Left ventricle myocardium inferior (tissue), 1 donor: ENCODE measurements around the gene PRDM16. TPM values are rescaled to one million over a fixed set of nuclear protein-coding genes. Genes with fewer than 3 reads are reported as not detected.

ENCODE experiments used
- DNase-seq: peaks from one replicate; pipeline ENCODE4 v3.0.0-alpha.2; 2020
- H3K27ac ChIP-seq: fragments of 200-600 bp; replicated peaks from 2 replicates; pipeline ENCODE4 v1.8.0; 2021
- H3K27me3 ChIP-seq: fragments of 200-600 bp; 2 replicates; pipeline ENCODE4 v1.8.0; 2021; ENCODE audit warnings: low read depth
- H3K36me3 ChIP-seq: fragments of 200-600 bp; 2 replicates; pipeline ENCODE4 v1.8.0; 2021
- H3K4me1 ChIP-seq: fragments of 200-600 bp; 2 replicates; pipeline ENCODE4 v1.8.0; 2021
- H3K4me3 ChIP-seq: fragments of 200-600 bp; 2 replicates; pipeline ENCODE4 v1.8.0; 2021; ENCODE audit warnings: mild to moderate bottlenecking, moderate library complexity
- H3K9me3 ChIP-seq: fragments of 200-600 bp; replicated peaks from 2 replicates; pipeline ENCODE4 v1.8.0; 2021
- intact Hi-C: fragments of 100-400 bp; cut with micrococcal nuclease; formaldehyde crosslinking; loops from one replicate; pipeline ENCODE4 v1.11.0; 2022
- total RNA-seq: library from RNA; stranded (reverse); fragmentation: NEBNext Ultra II Directional; extraction: Animal tissue kit (Norgen Biotek cat#: 25700); gene quantifications from one replicate; pipeline ENCODE4 v1.2.1, GENCODE V29; 2021
- TF ChIP-seq, protein P1 (sequence below): fragments of 200-600 bp; IDR thresholded peaks from 2 replicates; pipeline ENCODE4 v1.8.0; 2021; ENCODE audit warnings: antibody characterized with exemption, mild to moderate bottlenecking, borderline replicate concordance
- donor health status: DM: no; HTN: yes; CAD: no; lungs with severe emphysema.

Gene PRDM16
- total RNA-seq, 1 donor from 2014 or later, result 16.6 TPM

DNA sequence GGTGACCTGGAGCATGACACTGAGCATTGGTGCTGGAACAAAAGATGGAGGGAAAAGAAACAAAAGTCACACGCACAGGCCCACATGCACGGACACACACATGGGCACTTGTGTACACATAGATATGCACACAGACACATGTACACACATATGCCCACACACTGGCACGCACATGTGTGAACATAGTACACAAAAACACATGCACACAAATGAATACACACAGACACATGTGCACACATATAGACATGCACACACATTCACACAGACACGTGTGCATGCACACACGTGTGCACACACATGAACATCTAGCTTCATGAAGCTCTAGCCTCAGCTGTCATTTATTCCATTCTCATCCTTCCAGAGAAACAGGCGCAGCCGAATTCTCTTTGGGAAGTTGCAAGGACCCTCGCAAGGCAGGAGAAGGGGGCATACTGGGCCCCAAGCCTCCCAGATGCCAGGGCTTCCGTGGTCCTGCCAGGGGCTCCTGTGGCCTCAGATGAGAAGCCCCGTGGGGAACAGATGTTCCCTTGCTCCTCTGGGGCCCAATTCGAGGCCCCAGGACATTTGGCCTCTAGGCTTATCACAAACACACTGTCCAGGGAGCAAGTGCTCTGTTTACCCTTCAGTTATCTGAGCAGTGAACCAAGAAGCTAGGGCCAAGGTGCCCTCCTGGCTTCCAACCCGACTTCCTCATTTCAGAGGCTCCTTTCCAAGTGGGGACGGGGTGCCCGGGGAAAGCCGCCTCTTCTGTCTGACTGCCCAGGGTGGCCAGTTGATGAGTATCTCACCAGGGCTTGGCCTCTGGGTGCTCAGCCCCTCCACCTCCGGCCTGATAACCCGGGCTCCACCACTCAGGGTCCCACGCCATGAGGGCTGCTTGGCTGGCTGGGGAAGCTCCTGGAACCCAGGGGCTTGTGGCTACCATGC, 269.1 kb downstream of the PRDM16 start:
- no peak for DNase-seq
- intact Hi-C loops, result no loop called here
- H3K27me3 ChIP-seq, result peaks cover 15% of the 10 kb centered on the region

DNA sequence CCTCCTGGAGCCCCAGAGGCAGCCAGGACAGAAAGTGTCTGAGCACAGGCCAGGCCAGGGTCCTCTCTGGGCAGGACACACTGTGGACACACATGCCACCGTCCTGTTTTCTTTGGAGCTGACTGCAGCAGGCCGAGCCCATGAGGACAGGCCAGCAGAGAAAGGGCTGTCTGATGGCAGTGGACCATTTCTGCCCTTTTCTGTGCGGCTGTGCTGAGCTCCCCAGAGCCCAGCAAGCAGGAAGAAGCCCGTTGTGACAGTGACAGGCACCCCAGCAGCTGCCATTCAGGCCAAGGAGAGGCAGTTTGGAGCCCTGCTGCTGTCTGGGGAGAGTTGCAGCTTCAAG, 269.7 kb downstream of the PRDM16 start:
- no peak overlapping the region for H3K4me3 ChIP-seq
- intact Hi-C loops, result no loop called here
- peaks cover 13% of the 10 kb centered on the region for H3K9me3 ChIP-seq
- peaks cover 41% of the 10 kb centered on the region for H3K4me1 ChIP-seq
- DNase-seq, result no peak
- no peaks in the 10 kb centered on the region for H3K36me3 ChIP-seq
- peak overlapping the region; percentile 63 for H3K27ac ChIP-seq
- TF ChIP-seq, protein P1, sequence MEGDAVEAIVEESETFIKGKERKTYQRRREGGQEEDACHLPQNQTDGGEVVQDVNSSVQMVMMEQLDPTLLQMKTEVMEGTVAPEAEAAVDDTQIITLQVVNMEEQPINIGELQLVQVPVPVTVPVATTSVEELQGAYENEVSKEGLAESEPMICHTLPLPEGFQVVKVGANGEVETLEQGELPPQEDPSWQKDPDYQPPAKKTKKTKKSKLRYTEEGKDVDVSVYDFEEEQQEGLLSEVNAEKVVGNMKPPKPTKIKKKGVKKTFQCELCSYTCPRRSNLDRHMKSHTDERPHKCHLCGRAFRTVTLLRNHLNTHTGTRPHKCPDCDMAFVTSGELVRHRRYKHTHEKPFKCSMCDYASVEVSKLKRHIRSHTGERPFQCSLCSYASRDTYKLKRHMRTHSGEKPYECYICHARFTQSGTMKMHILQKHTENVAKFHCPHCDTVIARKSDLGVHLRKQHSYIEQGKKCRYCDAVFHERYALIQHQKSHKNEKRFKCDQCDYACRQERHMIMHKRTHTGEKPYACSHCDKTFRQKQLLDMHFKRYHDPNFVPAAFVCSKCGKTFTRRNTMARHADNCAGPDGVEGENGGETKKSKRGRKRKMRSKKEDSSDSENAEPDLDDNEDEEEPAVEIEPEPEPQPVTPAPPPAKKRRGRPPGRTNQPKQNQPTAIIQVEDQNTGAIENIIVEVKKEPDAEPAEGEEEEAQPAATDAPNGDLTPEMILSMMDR, result no peak
- peaks cover 12% of the 10 kb centered on the region for H3K27me3 ChIP-seq

More for the DNA sequence above, 269.1 kb downstream of the PRDM16 start:
- H3K27ac ChIP-seq, result peak overlapping the region; percentile 63
- no peaks in the 10 kb centered on the region for H3K36me3 ChIP-seq
- TF ChIP-seq, protein P1, result no peak
- H3K4me3 ChIP-seq, result no peak overlapping the region
- H3K9me3 ChIP-seq, result peaks cover 6% of the 10 kb centered on the region
- H3K4me1 ChIP-seq, result peaks cover 48% of the 10 kb centered on the region

DNA sequence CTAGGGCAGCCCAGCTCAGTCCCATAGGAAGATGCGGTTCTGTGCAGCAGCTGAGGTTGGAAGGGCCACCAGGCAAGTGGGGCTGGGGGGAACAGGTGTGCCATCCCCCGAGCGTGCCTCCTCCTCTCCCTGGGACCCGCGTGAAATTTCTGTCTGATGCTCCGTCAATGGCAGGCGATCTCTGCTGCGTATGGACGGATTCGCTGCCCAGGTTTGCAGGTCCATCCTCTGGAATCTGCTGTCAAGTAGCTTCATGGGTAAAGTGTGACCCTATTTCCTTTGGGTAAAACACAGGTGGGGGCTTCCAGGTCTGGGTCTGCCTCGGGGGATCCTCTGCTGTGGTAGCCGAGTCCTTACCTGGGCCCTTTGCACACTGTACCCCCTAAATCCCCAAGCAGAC, 270.9 kb downstream of the PRDM16 start:
- H3K4me3 ChIP-seq, result no peak overlapping the region
- no peaks in the 10 kb centered on the region for H3K36me3 ChIP-seq
- peaks cover 30% of the 10 kb centered on the region for H3K4me1 ChIP-seq
- intact Hi-C loops, result no loop called here
- no peak for DNase-seq
- TF ChIP-seq, protein P1, result no peak
- H3K27me3 ChIP-seq, result peaks cover 11% of the 10 kb centered on the region
- H3K27ac ChIP-seq, result no peak overlapping the region
- H3K9me3 ChIP-seq, result peaks cover 24% of the 10 kb centered on the region

DNA sequence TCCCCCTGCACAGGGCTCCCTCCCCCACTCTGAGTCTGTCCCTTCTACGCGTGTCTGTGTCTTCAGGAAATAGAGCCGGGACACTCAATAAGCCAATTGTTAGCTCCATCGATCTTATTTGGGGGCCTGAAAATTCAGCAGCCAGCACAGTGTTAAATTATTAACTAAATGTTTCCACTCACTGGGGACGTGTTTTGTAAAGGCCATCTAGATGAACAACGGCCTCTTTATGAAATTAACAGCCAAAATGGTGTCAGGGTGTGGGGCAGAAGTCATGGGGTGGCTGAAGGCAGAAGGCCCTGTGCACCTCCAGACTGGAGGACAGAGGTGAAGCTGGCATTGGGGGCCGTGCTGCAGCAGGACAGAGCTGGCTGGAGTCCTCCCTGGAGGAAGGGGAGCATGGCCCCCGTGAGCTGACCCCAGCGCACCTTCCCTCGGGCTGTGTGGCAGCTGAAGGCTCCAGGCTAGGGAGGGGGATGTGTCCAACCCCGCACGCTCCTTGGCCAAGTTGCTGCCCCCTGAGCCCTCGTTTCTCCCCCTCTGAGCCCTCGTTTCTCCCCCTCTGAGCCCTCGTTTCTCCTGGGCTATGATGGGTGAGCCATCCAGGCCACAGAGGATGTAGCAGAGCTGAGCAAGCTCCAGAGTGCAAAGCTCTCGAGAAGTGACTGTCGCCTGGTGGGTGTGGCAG, 271.7 kb downstream of the PRDM16 start:
- DNase-seq, result no peak
- Histone ChIP-seq H3K4me1 (peaks cover 27% of the 10 kb centered on the region), H3K9me3 (peaks cover 30% of the 10 kb centered on the region), H3K4me3 (no peak overlapping the region), H3K27me3 (peaks cover 11% of the 10 kb centered on the region), H3K36me3 (no peaks in the 10 kb centered on the region), H3K27ac (no peak overlapping the region)
- intact Hi-C loops, result no loop called here
- TF ChIP-seq, protein P1, result no peak

DNA sequence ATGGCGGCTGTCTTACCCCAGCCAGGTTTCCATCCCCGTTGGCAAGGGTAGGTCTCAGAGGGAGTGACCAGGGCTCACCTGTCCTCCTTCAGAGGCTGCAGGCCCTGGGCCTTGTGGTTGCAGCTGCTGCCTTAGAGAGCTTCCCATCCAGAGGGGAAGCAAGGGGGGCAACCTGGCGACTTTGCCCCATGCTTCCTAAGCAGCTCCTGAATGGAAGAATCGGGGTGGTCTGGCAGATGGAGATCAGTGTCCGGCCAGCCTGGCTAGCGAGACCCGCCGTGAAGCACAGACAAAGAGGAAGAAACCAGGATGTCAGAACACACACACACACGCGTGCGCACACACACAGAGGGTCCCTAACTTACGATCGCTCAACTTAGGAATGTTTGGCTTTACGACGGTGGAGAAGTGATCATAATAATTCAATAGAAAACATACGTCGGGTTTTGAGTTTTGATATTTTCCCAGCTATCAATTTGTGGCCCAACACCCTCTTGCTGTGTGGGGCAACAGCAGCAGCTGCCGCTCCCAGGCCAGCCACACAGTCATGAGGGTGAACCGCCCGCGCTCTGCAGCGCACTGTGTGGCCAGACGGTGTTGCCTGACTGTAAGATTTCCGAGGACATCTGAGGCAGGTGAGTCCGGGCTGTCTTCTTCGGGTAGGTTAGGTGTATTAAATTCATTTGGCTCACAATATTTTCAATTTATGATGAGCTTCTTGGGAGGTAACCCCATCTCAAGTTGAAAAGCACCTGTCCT, 272.4 kb downstream of the PRDM16 start:
- TF ChIP-seq, protein P1, result no peak
- Histone ChIP-seq H3K4me1 (peaks cover 30% of the 10 kb centered on the region), H3K4me3 (no peak overlapping the region), H3K36me3 (no peaks in the 10 kb centered on the region), H3K27ac (no peak overlapping the region), H3K9me3 (peaks cover 30% of the 10 kb centered on the region), H3K27me3 (peaks cover 11% of the 10 kb centered on the region)
- intact Hi-C loops, result no loop called here
- DNase-seq, result no peak
